ENCODE results near the gene AGXT. TPM values are rescaled to one million over a fixed set of nuclear protein-coding genes. Genes with fewer than 3 reads are reported as not detected.

Gene AGXT
- total RNA-seq, 1 experiment from 2014 or later = 3.0 TPM

DNA sequence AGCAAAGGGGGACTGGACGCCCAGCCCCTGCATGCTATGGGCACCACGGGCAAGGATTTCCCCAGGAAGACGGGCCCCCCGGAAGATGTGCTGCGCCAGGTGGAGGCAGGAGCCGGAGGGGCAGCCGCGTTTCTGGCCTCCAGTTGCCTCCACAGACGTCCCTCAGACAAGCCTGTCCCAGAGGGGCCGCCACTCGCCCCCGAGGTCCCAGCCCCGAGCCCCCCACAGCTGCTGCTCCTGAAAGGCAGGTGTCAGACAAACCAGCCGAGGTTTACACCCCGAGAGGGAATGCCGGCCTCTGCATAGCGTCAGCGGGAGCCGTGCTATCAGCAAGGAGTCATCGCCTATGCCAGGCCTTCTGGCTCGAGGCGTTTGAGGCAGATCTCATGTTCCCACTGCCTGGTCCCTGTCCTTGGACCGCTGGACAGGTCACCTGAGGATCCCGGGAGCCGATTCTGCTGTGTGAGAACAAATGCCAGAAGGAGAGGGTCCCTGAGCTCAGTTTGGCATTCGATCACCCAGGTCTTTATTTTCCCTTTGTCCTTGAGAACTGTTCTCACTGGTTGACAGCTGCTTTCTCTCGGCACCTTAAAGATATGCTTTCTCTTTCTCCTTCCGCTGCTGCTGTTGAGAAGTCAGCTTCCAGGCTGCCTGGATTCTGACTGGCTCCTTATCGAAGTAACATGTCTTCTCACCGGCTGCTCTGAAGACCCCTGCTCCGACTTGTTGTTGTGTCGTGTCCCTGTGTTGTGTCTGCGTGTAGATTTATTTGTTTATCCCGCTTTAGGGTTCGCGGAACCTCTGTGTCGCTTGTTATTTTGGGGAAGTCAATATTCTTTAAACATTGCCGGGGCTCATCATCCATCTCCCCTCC, 58.1 kb downstream of the AGXT start:
- DNase-seq (ENCODE audit: low spot score) = no peak

DNA sequence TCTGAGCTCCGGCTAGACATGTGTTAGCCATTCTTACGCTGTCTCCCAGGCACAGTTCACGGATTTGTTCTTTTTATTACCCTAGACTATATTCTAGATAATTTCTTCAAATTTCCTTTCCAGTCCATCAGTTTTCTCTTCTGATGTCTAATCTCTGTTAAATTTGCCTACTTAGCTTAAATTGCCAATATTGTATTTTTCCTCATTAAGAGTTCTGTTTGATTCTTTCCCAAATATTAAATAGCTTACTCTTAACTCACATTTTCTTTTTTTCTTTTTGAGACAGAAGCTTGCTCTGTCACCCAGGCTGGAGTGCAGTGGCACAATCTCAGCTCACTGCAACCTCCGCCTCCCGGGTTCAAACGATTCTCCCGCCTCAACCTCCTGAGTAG, 58.8 kb downstream of the AGXT start:
- no peak for DNase-seq (ENCODE audit: low spot score)

DNA sequence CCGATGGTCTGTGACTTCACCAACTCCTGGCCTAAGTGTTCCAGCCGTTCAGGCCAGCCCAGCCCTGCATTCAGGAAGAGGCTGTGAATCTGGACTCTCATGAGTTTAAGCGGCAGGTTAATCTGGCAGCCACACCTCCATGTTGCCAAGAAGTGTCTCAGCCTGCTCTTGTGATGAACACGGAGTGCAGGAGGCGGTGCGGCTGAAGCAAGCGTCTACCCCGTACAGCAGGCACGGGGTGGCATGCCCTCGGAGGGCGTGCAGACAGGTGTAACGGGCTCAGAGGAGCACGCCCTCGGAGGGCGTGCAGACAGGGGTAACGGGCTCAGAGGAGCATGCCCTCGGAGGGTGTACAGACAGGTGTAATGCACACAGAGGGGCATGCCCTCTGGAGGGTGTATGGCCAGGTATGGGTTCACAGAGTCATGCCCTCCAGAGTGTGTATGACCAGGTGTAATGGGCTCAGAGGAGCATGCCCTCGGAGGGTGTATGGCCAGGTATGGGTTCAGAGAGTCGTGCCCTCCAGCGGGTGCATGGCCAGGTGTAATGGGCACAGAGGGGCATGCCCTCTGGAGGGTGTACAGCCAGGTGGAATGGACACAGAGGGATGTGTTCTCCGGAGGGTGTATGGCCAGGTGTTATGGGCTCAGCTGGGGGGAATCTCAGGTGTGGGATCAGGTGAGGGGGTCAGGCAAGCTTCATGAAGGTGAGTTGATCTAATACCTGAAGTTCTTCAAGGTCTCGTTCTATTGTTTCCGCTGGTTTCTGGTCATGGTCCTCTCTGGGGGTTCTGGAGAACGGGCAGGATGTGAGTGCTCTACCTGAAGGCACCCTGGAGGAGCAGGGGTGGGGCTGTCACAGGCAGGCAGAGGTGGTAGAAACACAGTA, 60.1 kb downstream of the AGXT start:
- no peak for DNase-seq (ENCODE audit: low spot score)

DNA sequence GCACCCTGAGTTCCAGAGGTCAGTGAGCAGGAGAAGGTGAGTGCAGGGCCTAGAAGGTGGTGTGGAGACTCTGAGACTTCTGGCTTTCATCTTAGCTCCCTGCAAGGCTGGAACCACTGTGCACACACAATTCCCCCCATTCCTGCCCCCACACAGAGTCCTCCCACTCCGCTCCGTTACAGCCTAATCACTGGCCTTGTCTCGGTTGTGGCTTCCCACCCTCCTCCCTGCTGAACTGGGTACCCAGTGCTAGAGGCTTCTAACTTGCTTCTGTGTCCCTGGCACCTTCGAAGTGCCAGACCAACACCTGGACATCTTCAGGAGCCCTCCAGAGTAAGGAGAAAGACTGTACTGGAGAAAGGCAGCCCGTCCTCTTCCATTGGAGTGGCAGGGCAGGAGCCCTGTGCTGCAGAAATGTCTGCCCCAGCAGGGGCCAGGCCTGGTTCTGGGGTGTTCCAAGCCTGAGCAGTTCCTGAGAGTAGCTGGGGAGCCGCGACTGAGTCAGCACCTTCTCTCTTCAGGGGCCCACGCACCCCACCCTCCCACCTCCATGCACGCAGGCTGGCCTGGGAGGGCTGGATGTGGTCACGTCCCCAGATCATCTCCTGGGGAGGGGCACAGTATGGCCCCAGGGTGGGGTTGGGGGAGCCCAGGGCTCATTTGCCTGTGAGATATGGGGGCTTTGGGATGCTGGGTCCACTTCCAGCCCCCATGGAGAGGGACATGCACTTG, 60.9 kb downstream of the AGXT start:
- no peak for DNase-seq (ENCODE audit: low spot score)

Other genes starting within 250 kb of the AGXT start
- gene GPR35, start 243.3 kb upstream of the AGXT start, total RNA-seq (2014; rRNA removed; shearing (Covaris generic)) = 176 and 180 TPM in 2 replicates
- gene AQP12B, start 185.9 kb upstream of the AGXT start, total RNA-seq (2014; rRNA removed; shearing (Covaris generic)) = not detected in 2 replicates
- gene AQP12A, start 177.0 kb upstream of the AGXT start, total RNA-seq (2014; rRNA removed; shearing (Covaris generic)) = not detected in 2 replicates
- not detected in 2 replicates for gene KIF1A, start 48.6 kb upstream of the AGXT start, total RNA-seq (2014; rRNA removed; shearing (Covaris generic))
- 20.7 and 24.5 TPM in 2 replicates for gene MAB21L4, start 27.3 kb downstream of the AGXT start, total RNA-seq (2014; rRNA removed; shearing (Covaris generic))
- gene CROCC2, start 37.5 kb downstream of the AGXT start, total RNA-seq (2014; rRNA removed; shearing (Covaris generic)) = not detected in 2 replicates
- not detected in 2 replicates for gene SNED1, start 129.8 kb downstream of the AGXT start, total RNA-seq (2014; rRNA removed; shearing (Covaris generic))
- 29.0 and 29.8 TPM in 2 replicates for gene MTERF4, start 233.5 kb downstream of the AGXT start, total RNA-seq (2014; rRNA removed; shearing (Covaris generic))